Neural cell (in vitro differentiated cells): Measurements from ENCODE around the gene L1CAM. TPM values are rescaled to one million over a fixed set of nuclear protein-coding genes. Genes with fewer than 3 reads are reported as not detected.
A peak's percentile ranks its signal among the peaks of the same experiment; 100 is the strongest.

Experiments
- H2AFZ ChIP-seq: fragments of 200-600, 300-800 bp; sonication (generic), shearing (Covaris generic); 2 replicates; pipeline ENCODE4 v1.6.0; 2014; ENCODE audit warnings: low read depth, mild to moderate bottlenecking, antibody characterized with exemption, low read length, moderate library complexity
- H3F3A ChIP-seq: fragments of 200-600 bp; shearing (Covaris generic); 2 replicates; pipeline ENCODE4 v1.6.1; 2016; ENCODE audit warnings: mild to moderate bottlenecking, moderate library complexity, mixed read lengths, antibody characterized with exemption, low read length; ENCODE audit not compliant: insufficient read depth, poor library complexity, severe bottlenecking
- H3K27ac ChIP-seq: fragments of 200-600, 300-800 bp; sonication (generic), shearing (Covaris generic); 2 replicates; pipeline ENCODE4 v1.5.1; 2014; ENCODE audit warnings: mild to moderate bottlenecking, low read length, moderate library complexity
- H3K27me3 ChIP-seq: fragments of 300-800, 200-600 bp; sonication (generic), shearing (Covaris generic); 2 replicates; pipeline ENCODE4 v1.6.0; 2014; ENCODE audit warnings: mild to moderate bottlenecking, low read depth, low read length, moderate library complexity; ENCODE audit not compliant: insufficient read depth
- H3K36me3 ChIP-seq: fragments of 300-800, 200-600 bp; sonication (generic), shearing (Covaris generic); 2 replicates; pipeline ENCODE4 v1.5.1; 2014; ENCODE audit warnings: mild to moderate bottlenecking, antibody characterized with exemption, low read length, moderate library complexity; ENCODE audit not compliant: insufficient read depth
- H3K4me2 ChIP-seq: fragments of 300-800, 200-600 bp; sonication (generic), shearing (Covaris generic); 2 replicates; pipeline ENCODE4 v1.6.0; 2014; ENCODE audit warnings: mild to moderate bottlenecking, low read length
- H3K4me3 ChIP-seq: fragments of 300-800, 200-600 bp; sonication (generic), shearing (Covaris generic); 2 replicates; pipeline ENCODE4 v1.5.1; 2014; ENCODE audit warnings: mild to moderate bottlenecking, low read length, moderate library complexity
- H3K79me2 ChIP-seq: fragments of 200-600 bp; shearing (Covaris generic); replicated peaks from 2 replicates; pipeline ENCODE4 v1.6.0; 2014; ENCODE audit warnings: mild to moderate bottlenecking, low read length, moderate library complexity; ENCODE audit not compliant: insufficient read depth
- H3K9ac ChIP-seq: fragments of 300-800, 200-600 bp; sonication (generic), shearing (Covaris generic); 2 replicates; pipeline ENCODE4 v1.6.1; 2016; ENCODE audit warnings: mild to moderate bottlenecking, low read length, mixed read lengths
- H3K9me2 ChIP-seq: fragments of 200-600 bp; shearing (Covaris generic); 2 replicates; pipeline ENCODE4 v1.6.1; 2016; ENCODE audit warnings: mild to moderate bottlenecking, low read length, mixed read lengths; ENCODE audit not compliant: insufficient read depth
- H3K9me3 ChIP-seq: fragments of 200-600, 300-800 bp; sonication (generic), shearing (Covaris generic); 2 replicates; pipeline ENCODE4 v1.6.1; 2016; ENCODE audit warnings: mild to moderate bottlenecking, mixed run types, low read length, moderate library complexity, mixed read lengths
- H4K20me1 ChIP-seq: fragments of 200-600 bp; shearing (Covaris generic); 2 replicates; pipeline ENCODE4 v1.6.1; 2016; ENCODE audit warnings: mild to moderate bottlenecking, mixed run types; ENCODE audit not compliant: insufficient read depth
- CTCF ChIP-seq: fragments of 450-650 bp; IDR thresholded peaks from 2 replicates; pipeline ENCODE4 v1.5.1; 2014; ENCODE audit warnings: antibody characterized with exemption, mild to moderate bottlenecking, moderate library complexity; ENCODE audit not compliant: poor library complexity, severe bottlenecking
- EP300 ChIP-seq: fragments of 450-650 bp; conservative IDR thresholded peaks from 2 replicates; pipeline ENCODE4 v1.6.1; 2014; ENCODE audit warnings: antibody characterized with exemption, mild to moderate bottlenecking, moderate library complexity; ENCODE audit not compliant: poor library complexity, severe bottlenecking
- EZH2 ChIP-seq: fragments of 200-600, 300-800 bp; shearing (Covaris generic), sonication (generic); IDR thresholded peaks from 2 replicates; pipeline ENCODE4 v1.6.1; 2014; ENCODE audit warnings: antibody characterized with exemption, low read length, borderline replicate concordance, mild to moderate bottlenecking; ENCODE audit not compliant: insufficient read depth, poor library complexity, severe bottlenecking
- MXI1 ChIP-seq: fragments of 450-650 bp; conservative IDR thresholded peaks from 2 replicates; pipeline ENCODE4 v1.6.1; 2014; ENCODE audit warnings: antibody characterized with exemption, mild to moderate bottlenecking; ENCODE audit not compliant: poor library complexity, severe bottlenecking
- POLR2AphosphoS5 ChIP-seq: IDR thresholded peaks from 2 replicates; pipeline ENCODE4 v1.6.1; 2012
- RAD21 ChIP-seq: fragments of 450-650 bp; conservative IDR thresholded peaks from 2 replicates; pipeline ENCODE4 v1.6.1; 2014; ENCODE audit warnings: antibody characterized with exemption, mild to moderate bottlenecking, moderate library complexity
- REST ChIP-seq: IDR thresholded peaks from 2 replicates; pipeline ENCODE4 v1.6.1; 2012; ENCODE audit warnings: borderline replicate concordance
- SMC3 ChIP-seq: fragments of 450-650 bp; conservative IDR thresholded peaks from 2 replicates; pipeline ENCODE4 v1.6.1; 2014; ENCODE audit warnings: antibody characterized with exemption, mild to moderate bottlenecking, moderate library complexity; ENCODE audit not compliant: poor library complexity
- TAF1 ChIP-seq: IDR thresholded peaks from 2 replicates; pipeline ENCODE4 v1.6.1; 2012; ENCODE audit warnings: low read depth
- polyA plus RNA-seq: library from polyadenylated mRNA; depleted of rRNA; stranded (reverse); fragments of >200 nt; gene quantifications from 2 replicates; pipeline ENCODE4 v1.2.3, GENCODE V29; 2014

Gene L1CAM
- polyA plus RNA-seq, 1 donor from 2014 or later: 88.0 TPM

- Histone ChIP-seq H3K27me3 (no peaks in the 10 kb centered on the region), H3K9ac (peak overlapping the region; percentile 90), H3K4me3 (peak overlapping the region; percentile 86), H3K79me2 (peaks cover 54% of the 10 kb centered on the region), H4K20me1 (no peaks in the 10 kb centered on the region), H3K9me3 (no peaks in the 10 kb centered on the region), H3K4me2 (no peak overlapping the region), H3K27ac (peak overlapping the region; percentile 95), H3K36me3 (no peaks in the 10 kb centered on the region), H2AFZ (no peak overlapping the region), H3F3A (no peaks in the 10 kb centered on the region), H3K9me2 (no peaks in the 10 kb centered on the region)
- TF ChIP-seq MXI1: no peak
- TF ChIP-seq REST: no peak
- no peak for TF ChIP-seq EZH2
- TF ChIP-seq RAD21: no peak
- no peak for TF ChIP-seq SMC3
- no peak for TF ChIP-seq CTCF
These were observed 3.4 kb downstream of the L1CAM start for GRCh38 chrX:153882557-153882956.

GRCh38 chrX:153882086-153882498 is 3.9 kb downstream of the L1CAM start:
- no peaks in the 10 kb centered on the region for H4K20me1 ChIP-seq
- H3K9me2 ChIP-seq: no peaks in the 10 kb centered on the region
- H3K27me3 ChIP-seq: no peaks in the 10 kb centered on the region
- no peaks in the 10 kb centered on the region for H3K36me3 ChIP-seq
- H3K27ac ChIP-seq: peak overlapping the region; percentile 95
- peaks cover 54% of the 10 kb centered on the region for H3K79me2 ChIP-seq
- no peaks in the 10 kb centered on the region for H3F3A ChIP-seq
- H3K9ac ChIP-seq: peak overlapping the region; percentile 90
- H2AFZ ChIP-seq: no peak overlapping the region
- peak overlapping the region; percentile 86 for H3K4me3 ChIP-seq
- H3K9me3 ChIP-seq: no peaks in the 10 kb centered on the region
- TF ChIP-seq POLR2AphosphoS5: no peak
- no peak overlapping the region for H3K4me2 ChIP-seq

GRCh38 chrX:153881281-153881680 is 4.7 kb downstream of the L1CAM start:
- Histone ChIP-seq H2AFZ (no peak overlapping the region), H3K9me2 (no peaks in the 10 kb centered on the region), H3K4me2 (no peak overlapping the region), H3F3A (no peaks in the 10 kb centered on the region), H3K4me3 (peak overlapping the region; percentile 86), H4K20me1 (no peaks in the 10 kb centered on the region), H3K9ac (peak overlapping the region; percentile 90), H3K27me3 (no peaks in the 10 kb centered on the region), H3K36me3 (no peaks in the 10 kb centered on the region), H3K27ac (peak overlapping the region; percentile 95), H3K79me2 (peaks cover 56% of the 10 kb centered on the region), H3K9me3 (no peaks in the 10 kb centered on the region)
- TF ChIP-seq SMC3 (no peak), REST (no peak), MXI1 (no peak), EZH2 (no peak), CTCF (no peak), RAD21 (no peak), POLR2AphosphoS5 (no peak), EP300 (no peak), TAF1 (no peak)
